HepG2 (cell line): ENCODE results near the gene ADI1. TPM values are rescaled to one million over a fixed set of nuclear protein-coding genes. Genes with fewer than 3 reads are reported as not detected.
A peak's percentile ranks its signal among the peaks of the same experiment; 100 is the strongest.

ENCODE experiments used
- AGO1 ChIP-seq: fragments of 200-400 bp; formaldehyde crosslinking; IDR thresholded peaks from 2 replicates; pipeline ENCODE4 v1.6.1; 2017; ENCODE audit warnings: mild to moderate bottlenecking, low read depth, low read length, moderate library complexity; ENCODE audit not compliant: poor library complexity, severe bottlenecking
- ATF1 ChIP-seq: IDR thresholded peaks from 2 replicates; pipeline ENCODE4 v1.6.1; 2016; ENCODE audit warnings: mild to moderate bottlenecking, control low read depth
- BRD4 ChIP-seq: sonication (generic); formaldehyde crosslinking; IDR thresholded peaks from 2 replicates; pipeline ENCODE4 v1.4.0; 2020; ENCODE audit warnings: missing genetic modification reagents
- GLI4 ChIP-seq: sonication (generic); formaldehyde crosslinking; IDR thresholded peaks from 2 replicates; pipeline ENCODE4 v1.5.1; 2020; ENCODE audit warnings: missing genetic modification reagents, mild to moderate bottlenecking, moderate library complexity, borderline replicate concordance
- HNRNPH1 ChIP-seq: fragments of 200-400 bp; formaldehyde crosslinking; optimal IDR thresholded peaks from 2 replicates; pipeline ENCODE3; 2017; ENCODE audit warnings: mild to moderate bottlenecking, low read depth, low read length
- KDM3A ChIP-seq: IDR thresholded peaks from 2 replicates; pipeline ENCODE4 v1.6.1; 2018; ENCODE audit warnings: low read depth, missing compliant biosample characterization
- MBD4 ChIP-seq: IDR thresholded peaks from 2 replicates; pipeline ENCODE4 v1.6.1; 2012; ENCODE audit warnings: low read length, inconsistent platforms, borderline replicate concordance
- NBN ChIP-seq: fragments of 450-650 bp; conservative IDR thresholded peaks from 2 replicates; pipeline ENCODE4 v1.6.1; 2017
- NFYC ChIP-seq: IDR thresholded peaks from 2 replicates; pipeline ENCODE4 v1.6.1; 2016; ENCODE audit warnings: missing genetic modification reagents, missing compliant biosample characterization
- POLR2AphosphoS2 ChIP-seq: IDR thresholded peaks from 2 replicates; pipeline ENCODE4 v1.6.1; 2011; ENCODE audit warnings: low read depth, low read length, improper control_type of control experiment
- RFX3 ChIP-seq: IDR thresholded peaks from 2 replicates; pipeline ENCODE4 v1.6.1; 2016; ENCODE audit warnings: missing biosample characterization, missing genetic modification reagents
- TAF1 ChIP-seq: sonication (generic); formaldehyde crosslinking; IDR thresholded peaks from 2 replicates; pipeline ENCODE4 v1.4.0; 2020; ENCODE audit warnings: missing genetic modification reagents
- TBX2 ChIP-seq: sonication (generic); formaldehyde crosslinking; IDR thresholded peaks from 2 replicates; pipeline ENCODE4 v1.5.0; 2020; ENCODE audit warnings: missing genetic modification reagents, mild to moderate bottlenecking, borderline replicate concordance
- TBX3 ChIP-seq: fragments of 450-650 bp; IDR thresholded peaks from 2 replicates; pipeline ENCODE4 v1.6.1; 2017; ENCODE audit warnings: antibody characterized with exemption, mild to moderate bottlenecking, inconsistent platforms, borderline replicate concordance
- ZEB1 ChIP-seq: IDR thresholded peaks from 2 replicates; pipeline ENCODE4 v1.6.1; 2012; ENCODE audit warnings: mild to moderate bottlenecking, low read depth, inconsistent platforms; ENCODE audit not compliant: insufficient replicate concordance
- ZNF207 ChIP-seq: fragments of 450-650 bp; IDR thresholded peaks from 2 replicates; pipeline ENCODE4 v1.6.1; 2016; ENCODE audit warnings: antibody characterized with exemption, borderline replicate concordance
- ZNF232 ChIP-seq: sonication (generic); formaldehyde crosslinking; IDR thresholded peaks from 2 replicates; pipeline ENCODE4 v1.4.0; 2020; ENCODE audit warnings: missing genetic modification reagents, borderline replicate concordance
- ZNF251 ChIP-seq: sonication (generic); formaldehyde crosslinking; IDR thresholded peaks from 2 replicates; pipeline ENCODE4 v1.9.0; 2021; ENCODE audit warnings: mild to moderate bottlenecking, missing genetic modification reagents
- ZNF264 ChIP-seq: sonication (generic); formaldehyde crosslinking; IDR thresholded peaks from 2 replicates; pipeline ENCODE4 v1.4.0; 2020; ENCODE audit warnings: missing genetic modification reagents
- ZNF879 ChIP-seq: sonication (generic); formaldehyde crosslinking; IDR thresholded peaks from 2 replicates; pipeline ENCODE4 v1.8.1; 2023; ENCODE audit warnings: missing genetic modification reagents
- polyA plus RNA-seq, 8 experiments: library from polyadenylated mRNA; depleted of rRNA in 3 of 8; stranded (reverse) in 7 of 8; unstranded in 1 of 8; fragments of >200 nt; fragmentation: Illumina TruSeq in 4 of 8; extraction: Trizol in 4 of 8; gene quantifications; 2 replicates each; pipeline versions ENCODE4 v1.2.1 to v1.2.3, GENCODE V29; 2011 to 2016; ENCODE audit warnings: low read depth in 4 of 8, missing spikeins in 1 of 8, mixed read lengths in 1 of 8; ENCODE audit not compliant: insufficient read depth in 1 of 8
- total RNA-seq, 5 experiments: library from RNA; depleted of rRNA; stranded (reverse); fragments of >200 nt; fragmentation: Illumina TruSeq; extraction: Trizol; gene quantifications; 2 replicates each; pipeline ENCODE4 v1.2.3, GENCODE V29; 2016; ENCODE audit warnings: low read depth in 1 of 5
- TF ChIP-seq, protein P1 (sequence below): sonication (generic); formaldehyde crosslinking; IDR thresholded peaks from 2 replicates; pipeline ENCODE4 v1.4.0; 2020; ENCODE audit warnings: mild to moderate bottlenecking, missing genetic modification reagents
- TF ChIP-seq, protein P2 (sequence below): sonication (generic); formaldehyde crosslinking; IDR thresholded peaks from 2 replicates; pipeline ENCODE4 v1.8.0; 2022; ENCODE audit warnings: mild to moderate bottlenecking, missing genetic modification reagents, moderate library complexity

Gene ADI1
- total and polyA plus RNA-seq, 2 of the 13 experiments (the other 11 are each of a cell fraction or from before 2014, with no cell fraction given) = 28.7 to 123 TPM

DNA sequence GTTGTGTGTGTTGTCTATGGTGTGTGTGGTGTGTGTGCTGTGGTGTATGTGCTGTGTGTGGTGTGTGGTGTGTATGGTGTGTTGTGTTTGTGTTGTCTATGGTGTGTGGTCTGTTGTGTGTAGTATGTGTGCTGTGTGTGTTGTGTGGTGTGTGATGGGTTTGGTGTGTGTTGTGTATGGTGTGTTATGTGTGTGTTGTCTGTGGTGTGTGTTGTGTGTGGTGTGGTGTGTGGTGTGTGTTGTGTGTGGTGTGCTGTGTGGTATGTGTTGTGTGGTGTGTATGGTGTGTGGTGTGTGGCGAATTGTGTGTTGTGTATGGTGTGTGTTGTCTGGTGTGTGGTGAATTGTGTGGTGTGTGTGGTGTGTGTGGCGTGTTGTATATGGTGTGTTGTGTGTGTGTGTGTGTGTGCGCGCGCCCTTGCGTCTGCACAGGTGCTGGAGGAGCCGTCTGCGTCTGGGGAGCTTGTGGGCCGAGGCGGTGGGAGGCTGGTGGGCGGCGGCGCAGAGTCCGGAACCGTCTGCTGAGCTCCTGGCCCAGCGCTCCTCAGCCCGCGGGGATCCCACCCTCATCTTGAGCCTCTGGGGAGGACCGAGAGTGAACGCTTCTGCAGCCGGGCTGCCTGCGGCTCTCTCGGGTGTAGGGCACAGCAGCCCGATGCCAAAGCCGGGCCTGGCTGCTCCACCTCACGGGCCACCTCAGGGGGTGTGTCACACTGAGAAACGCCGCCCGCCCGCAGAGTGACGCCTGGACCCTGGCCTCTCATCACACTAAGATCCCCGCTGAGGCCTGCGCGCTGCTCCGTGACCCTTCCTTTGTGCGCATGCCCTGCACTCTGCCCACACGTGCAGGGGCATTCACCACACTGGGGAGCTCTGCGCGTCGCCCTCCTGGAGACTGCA, 8.8 kb upstream of the ADI1 start (continued):
- no peak for TF ChIP-seq POLR2AphosphoS2
- TF ChIP-seq TBX3 = no peak
- TF ChIP-seq AGO1 = no peak
- TF ChIP-seq GLI4 (CRISPR knock-in tag) = no peak
- TF ChIP-seq NFYC (CRISPR knock-in tag) = no peak
- TF ChIP-seq ZNF264 (CRISPR knock-in tag) = no peak
- TF ChIP-seq, protein P1, sequence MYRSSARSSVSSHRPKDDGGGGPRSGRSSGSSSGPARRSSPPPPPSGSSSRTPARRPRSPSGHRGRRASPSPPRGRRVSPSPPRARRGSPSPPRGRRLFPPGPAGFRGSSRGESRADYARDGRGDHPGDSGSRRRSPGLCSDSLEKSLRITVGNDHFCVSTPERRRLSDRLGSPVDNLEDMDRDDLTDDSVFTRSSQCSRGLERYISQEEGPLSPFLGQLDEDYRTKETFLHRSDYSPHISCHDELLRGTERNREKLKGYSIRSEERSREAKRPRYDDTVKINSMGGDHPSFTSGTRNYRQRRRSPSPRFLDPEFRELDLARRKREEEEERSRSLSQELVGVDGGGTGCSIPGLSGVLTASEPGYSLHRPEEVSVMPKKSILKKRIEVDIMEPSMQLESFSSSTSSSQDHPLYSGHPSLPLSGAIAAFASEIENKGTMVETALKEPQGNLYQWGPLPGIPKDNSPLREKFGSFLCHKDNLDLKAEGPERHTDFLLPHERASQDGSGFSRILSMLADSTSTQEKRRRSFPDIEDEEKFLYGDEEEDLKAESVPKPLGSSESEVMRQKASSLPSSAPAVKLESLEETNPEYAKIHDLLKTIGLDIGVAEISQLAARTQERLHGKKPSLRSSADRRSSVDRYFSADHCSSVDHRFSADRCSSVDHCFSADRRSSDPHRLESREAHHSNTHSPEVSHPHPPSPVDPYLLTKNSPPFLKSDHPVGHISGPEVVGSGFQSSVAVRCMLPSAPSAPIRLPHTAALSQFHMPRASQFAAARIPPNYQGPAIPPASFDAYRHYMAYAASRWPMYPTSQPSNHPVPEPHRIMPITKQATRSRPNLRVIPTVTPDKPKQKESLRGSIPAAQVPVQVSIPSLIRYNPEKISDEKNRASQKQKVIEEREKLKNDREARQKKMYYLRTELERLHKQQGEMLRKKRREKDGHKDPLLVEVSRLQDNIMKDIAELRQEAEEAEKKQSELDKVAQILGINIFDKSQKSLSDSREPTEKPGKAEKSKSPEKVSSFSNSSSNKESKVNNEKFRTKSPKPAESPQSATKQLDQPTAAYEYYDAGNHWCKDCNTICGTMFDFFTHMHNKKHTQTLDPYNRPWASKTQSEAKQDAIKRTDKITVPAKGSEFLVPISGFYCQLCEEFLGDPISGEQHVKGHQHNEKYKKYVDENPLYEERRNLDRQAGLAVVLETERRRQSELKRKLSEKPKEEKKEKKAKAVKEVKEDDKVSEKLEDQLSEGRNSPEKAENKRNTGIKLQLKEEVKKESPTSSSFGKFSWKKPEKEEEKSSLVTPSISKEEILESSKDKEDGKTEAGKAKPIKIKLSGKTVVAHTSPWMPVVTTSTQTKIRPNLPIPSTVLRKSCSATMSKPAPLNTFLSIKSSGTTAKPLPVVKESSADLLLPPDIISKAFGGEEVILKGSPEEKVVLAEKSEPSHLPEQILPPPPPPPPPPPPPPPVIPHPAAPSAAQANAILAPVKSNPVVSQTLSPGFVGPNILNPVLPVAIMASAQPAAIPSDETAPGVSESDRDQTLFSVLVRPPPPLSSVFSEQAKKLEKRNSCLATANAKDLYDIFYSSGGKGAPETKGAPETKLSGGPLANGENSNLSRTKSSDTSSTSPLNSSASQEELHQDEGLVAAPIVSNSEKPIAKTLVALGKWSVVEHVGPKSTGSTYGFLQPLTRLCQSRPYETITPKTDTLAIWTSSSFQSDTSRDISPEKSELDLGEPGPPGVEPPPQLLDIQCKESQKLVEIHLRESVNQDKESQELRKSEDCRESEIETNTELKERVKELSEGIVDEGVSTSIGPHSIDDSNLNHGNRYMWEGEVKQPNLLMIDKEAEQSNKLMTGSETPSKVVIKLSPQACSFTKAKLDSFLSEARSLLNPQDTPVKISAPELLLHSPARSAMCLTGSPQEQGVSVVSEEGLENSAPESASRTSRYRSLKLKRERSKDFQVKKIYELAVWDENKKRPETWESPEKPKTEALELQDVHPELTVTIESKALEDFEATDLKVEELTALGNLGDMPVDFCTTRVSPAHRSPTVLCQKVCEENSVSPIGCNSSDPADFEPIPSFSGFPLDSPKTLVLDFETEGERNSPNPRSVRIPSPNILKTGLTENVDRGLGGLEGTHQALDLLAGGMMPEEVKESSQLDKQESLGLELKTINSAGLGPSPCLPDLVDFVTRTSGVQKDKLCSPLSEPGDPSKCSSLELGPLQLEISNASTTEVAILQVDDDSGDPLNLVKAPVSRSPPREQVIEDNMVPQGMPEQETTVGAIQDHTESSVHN (CRISPR knock-in tag) = peak; percentile 70; the same call in 1 of the 2 replicates
- no peak for TF ChIP-seq ZNF232 (CRISPR knock-in tag)
- TF ChIP-seq TBX2 (CRISPR knock-in tag) = no peak
- no peak for TF ChIP-seq BRD4 (CRISPR knock-in tag)
- TF ChIP-seq ZEB1 = no peak
- no peak for TF ChIP-seq ZNF879 (CRISPR knock-in tag)
- TF ChIP-seq RFX3 (CRISPR knock-in tag) = no peak
- no peak for TF ChIP-seq ATF1
- TF ChIP-seq NBN = 0 out of 2 replicates have a peak, but pooled peaks have one; percentile 11
- no peak for TF ChIP-seq HNRNPH1
- TF ChIP-seq MBD4 = no peak
- TF ChIP-seq TAF1 = no peak
- TF ChIP-seq KDM3A = no peak
- no peak for TF ChIP-seq ZNF251 (CRISPR knock-in tag)
- TF ChIP-seq ZNF207 = 0 out of 2 replicates have a peak, but pooled peaks have one; percentile 23
- TF ChIP-seq, protein P2, sequence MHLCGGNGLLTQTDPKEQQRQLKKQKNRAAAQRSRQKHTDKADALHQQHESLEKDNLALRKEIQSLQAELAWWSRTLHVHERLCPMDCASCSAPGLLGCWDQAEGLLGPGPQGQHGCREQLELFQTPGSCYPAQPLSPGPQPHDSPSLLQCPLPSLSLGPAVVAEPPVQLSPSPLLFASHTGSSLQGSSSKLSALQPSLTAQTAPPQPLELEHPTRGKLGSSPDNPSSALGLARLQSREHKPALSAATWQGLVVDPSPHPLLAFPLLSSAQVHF (CRISPR knock-in tag) = no peak
